Natural killer cell (primary cell): ENCODE results near the gene CCL13. TPM values are rescaled to one million over a fixed set of nuclear protein-coding genes. Genes with fewer than 3 reads are reported as not detected.

Source experiments
- ATAC-seq, 3 donors: fragments of 150-1000 bp in 2 of 3; fragments of 200-7000 bp in 1 of 3; cut with Tn5 transposase; 1 replicate in 1 of 3; 2 replicates in 2 of 3; pipeline ENCODE4 v1.10.0; 2021; ENCODE audit warnings: mild to moderate bottlenecking in 2 of 3, moderate library complexity in 2 of 3
- DNase-seq, 2 donors: peaks; one replicate each; pipeline versions ENCODE4 v3.0.0 to v3.0.0-alpha.2; 2013 to 2021; ENCODE audit warnings: mixed read lengths in 1 of 2
- H3K27ac ChIP-seq: one replicate; pipeline ENCODE4 v1.5.1; 2013; ENCODE audit warnings: mild to moderate bottlenecking, low read length
- H3K27me3 ChIP-seq: one replicate; pipeline ENCODE4 v1.6.1; 2013; ENCODE audit warnings: low read length; ENCODE audit not compliant: control insufficient read depth, insufficient read depth
- H3K36me3 ChIP-seq: one replicate; pipeline ENCODE4 v1.6.1; 2013; ENCODE audit warnings: low read length; ENCODE audit not compliant: control insufficient read depth, insufficient read depth
- H3K4me1 ChIP-seq: one replicate; pipeline ENCODE4 v1.6.1; 2013; ENCODE audit warnings: low read length; ENCODE audit not compliant: control insufficient read depth, insufficient read depth
- H3K4me3 ChIP-seq: one replicate; pipeline ENCODE4 v1.5.1; 2013; ENCODE audit warnings: low read length
- H3K9me3 ChIP-seq: one replicate; pipeline ENCODE4 v1.6.1; 2013; ENCODE audit warnings: low read length; ENCODE audit not compliant: control insufficient read depth, insufficient read depth
- H3K27ac Mint-ChIP-seq, 2 donors: one replicate each; pipeline ENCODE4 v1.8.0; 2022; ENCODE audit warnings: mild to moderate bottlenecking in 2 of 2, mixed read lengths in 2 of 2, moderate library complexity in 1 of 2
- H3K27me3 Mint-ChIP-seq, 2 donors: one replicate each; pipeline ENCODE4 v1.8.0; 2022; ENCODE audit warnings: low read depth in 2 of 2, mixed read lengths in 2 of 2
- H3K36me3 Mint-ChIP-seq: one replicate; pipeline ENCODE4 v1.8.0; 2022; ENCODE audit warnings: mixed read lengths
- H3K4me1 Mint-ChIP-seq, 2 donors: one replicate each; pipeline ENCODE4 v1.8.0; 2022; ENCODE audit warnings: mixed read lengths in 2 of 2
- H3K4me3 Mint-ChIP-seq: one replicate; pipeline ENCODE4 v1.8.0; 2022; ENCODE audit warnings: mild to moderate bottlenecking, moderate library complexity, mixed read lengths
- H3K9me3 Mint-ChIP-seq, 2 donors: one replicate each; pipeline ENCODE4 v1.8.0; 2022; ENCODE audit warnings: mixed read lengths in 2 of 2
- WGBS: methylation state at CpG from one replicate; pipeline ENCODE4 v1.1.7; 2013; ENCODE audit warnings: missing lambda C conversion rate; ENCODE audit not compliant: insufficient coverage; 5-methylcytosine and 5-hydroxymethylcytosine counted together
- intact Hi-C: fragments of 100-400 bp; cut with micrococcal nuclease; formaldehyde crosslinking; loops from one replicate; pipeline ENCODE4 v1.14.2; 2022
- total RNA-seq, 4 donors: library from RNA; stranded (reverse); fragments of 120-200 nt in 1 of 4; gene quantifications; one replicate each; pipeline versions ENCODE4 v1.2.3 to v1.2.4, GENCODE V29; 2013 to 2022
- TF ChIP-seq, protein P1 (sequence below): fragments of 200-600 bp; IDR thresholded peaks from one replicate; pipeline ENCODE4 v1.8.0; 2022; ENCODE audit warnings: antibody characterized with exemption

The CCL13 gene
- total RNA-seq, 3 donors from 2014 or later (not counting 1 experiment from before 2014, with no cell fraction given): not detected

DNA sequence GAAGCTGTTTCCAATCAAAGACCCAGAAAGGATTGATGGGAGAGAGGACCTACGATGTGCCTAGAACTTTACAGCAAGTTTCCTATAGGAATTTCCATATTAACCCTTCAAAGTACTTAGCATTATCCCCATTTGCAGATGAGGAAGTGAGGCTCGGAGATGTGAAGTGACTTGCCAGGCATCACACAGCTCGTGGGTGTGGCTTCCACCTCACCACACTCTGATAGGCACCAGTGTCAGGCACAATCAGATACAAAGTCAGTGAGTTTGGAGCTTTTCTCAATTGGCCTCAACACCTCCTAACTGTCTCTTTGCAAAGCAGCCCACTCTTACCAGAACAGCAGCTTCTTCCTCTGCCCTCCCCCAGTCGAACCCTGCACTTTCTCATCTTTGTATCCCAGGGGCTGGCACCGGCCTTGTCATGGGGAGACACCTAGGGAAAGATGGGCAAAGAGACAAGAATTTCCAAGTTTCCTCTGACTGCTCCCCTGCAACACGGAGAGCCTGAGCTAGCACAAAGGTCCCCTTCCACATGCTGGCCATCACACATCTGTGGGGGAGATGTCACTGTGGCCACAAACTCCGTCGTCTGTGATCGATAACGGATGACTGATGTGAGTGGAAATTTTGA is 44.1 kb downstream of the CCL13 start:
- Mint-ChIP-seq H3K4me3 (no peak overlapping the region), H3K4me1 (no peaks in the 10 kb centered on the region), H3K27me3 (peaks cover 0 to 13% of the 10 kb centered on the region in 2 donors), H3K36me3 (no peaks in the 10 kb centered on the region), H3K9me3 (no peaks in the 10 kb centered on the region), H3K27ac (no peak overlapping the region)
- Histone ChIP-seq H3K4me1 (peaks cover 2% of the 10 kb centered on the region), H3K36me3 (no peaks in the 10 kb centered on the region), H3K4me3 (no peak overlapping the region), H3K27me3 (no peaks in the 10 kb centered on the region), H3K27ac (no peak overlapping the region), H3K9me3 (no peaks in the 10 kb centered on the region)
- ATAC-seq: no peak
- intact Hi-C loops: no loop called here
- 79% methylated on average over 10 of the region's 10 CpGs for WGBS
- no peak for DNase-seq
- TF ChIP-seq, protein P1, sequence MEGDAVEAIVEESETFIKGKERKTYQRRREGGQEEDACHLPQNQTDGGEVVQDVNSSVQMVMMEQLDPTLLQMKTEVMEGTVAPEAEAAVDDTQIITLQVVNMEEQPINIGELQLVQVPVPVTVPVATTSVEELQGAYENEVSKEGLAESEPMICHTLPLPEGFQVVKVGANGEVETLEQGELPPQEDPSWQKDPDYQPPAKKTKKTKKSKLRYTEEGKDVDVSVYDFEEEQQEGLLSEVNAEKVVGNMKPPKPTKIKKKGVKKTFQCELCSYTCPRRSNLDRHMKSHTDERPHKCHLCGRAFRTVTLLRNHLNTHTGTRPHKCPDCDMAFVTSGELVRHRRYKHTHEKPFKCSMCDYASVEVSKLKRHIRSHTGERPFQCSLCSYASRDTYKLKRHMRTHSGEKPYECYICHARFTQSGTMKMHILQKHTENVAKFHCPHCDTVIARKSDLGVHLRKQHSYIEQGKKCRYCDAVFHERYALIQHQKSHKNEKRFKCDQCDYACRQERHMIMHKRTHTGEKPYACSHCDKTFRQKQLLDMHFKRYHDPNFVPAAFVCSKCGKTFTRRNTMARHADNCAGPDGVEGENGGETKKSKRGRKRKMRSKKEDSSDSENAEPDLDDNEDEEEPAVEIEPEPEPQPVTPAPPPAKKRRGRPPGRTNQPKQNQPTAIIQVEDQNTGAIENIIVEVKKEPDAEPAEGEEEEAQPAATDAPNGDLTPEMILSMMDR: no peak

DNA sequence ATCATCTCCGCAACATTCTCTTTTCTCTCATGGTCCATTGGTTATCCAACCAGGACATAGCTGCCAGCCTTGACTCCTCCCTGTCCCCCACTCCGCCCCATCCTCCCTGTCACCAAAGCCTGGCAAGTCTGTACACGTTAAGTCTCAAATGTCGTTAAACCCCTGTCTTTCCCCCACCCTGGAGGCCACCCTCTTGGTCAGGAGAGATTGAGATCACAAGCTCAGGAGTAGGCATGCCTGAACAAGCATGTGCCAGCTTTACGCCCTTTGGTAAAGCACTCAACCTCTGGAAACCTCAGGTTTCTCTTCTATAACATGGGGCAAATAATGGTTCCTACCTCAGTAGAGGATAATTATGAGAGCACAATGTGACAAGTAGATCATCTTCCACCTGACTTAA is 44.9 kb downstream of the CCL13 start:
- H3K36me3 ChIP-seq: no peaks in the 10 kb centered on the region
- no peak for ATAC-seq
- H3K4me1 ChIP-seq: peaks cover 2% of the 10 kb centered on the region
- intact Hi-C loops: no loop called here
- H3K27me3 ChIP-seq: no peaks in the 10 kb centered on the region
- H3K9me3 ChIP-seq: no peaks in the 10 kb centered on the region
- H3K4me3 ChIP-seq: no peak overlapping the region
- Mint-ChIP-seq H3K4me1 (no peaks in the 10 kb centered on the region), H3K27ac (no peak overlapping the region), H3K4me3 (no peak overlapping the region), H3K27me3 (peaks cover 0 to 13% of the 10 kb centered on the region in 2 donors), H3K36me3 (no peaks in the 10 kb centered on the region), H3K9me3 (no peaks in the 10 kb centered on the region)
- WGBS: 93% methylated on average over 5 of the region's 5 CpGs
- DNase-seq: no peak
- H3K27ac ChIP-seq: no peak overlapping the region
- TF ChIP-seq, protein P1: no peak

DNA sequence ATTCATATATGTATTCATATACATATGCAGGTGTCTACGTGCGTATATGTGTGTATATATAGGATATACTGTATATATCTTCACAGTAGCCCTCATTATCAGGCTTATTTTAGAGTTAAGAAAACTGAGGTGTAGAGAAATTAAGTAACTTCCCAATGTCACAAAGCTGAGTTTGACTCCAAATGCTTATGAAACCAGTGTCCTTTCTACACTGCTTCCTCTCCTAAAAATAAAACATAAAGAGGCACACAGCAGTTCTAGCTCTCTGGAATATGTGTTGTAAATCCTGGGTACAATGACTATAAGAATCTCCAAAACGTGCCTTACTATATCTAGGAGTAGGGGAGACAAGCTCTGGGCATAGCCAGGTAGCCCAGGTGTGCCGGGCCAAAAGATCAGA is 46.7 kb downstream of the CCL13 start:
- intact Hi-C loops: no loop called here
- TF ChIP-seq, protein P1: no peak
- Histone ChIP-seq H3K36me3 (no peaks in the 10 kb centered on the region), H3K27me3 (no peaks in the 10 kb centered on the region), H3K9me3 (no peaks in the 10 kb centered on the region), H3K4me3 (no peak overlapping the region), H3K27ac (no peak overlapping the region), H3K4me1 (peaks cover 2% of the 10 kb centered on the region)
- WGBS: 88% methylated on average over 1 of the region's 4 CpGs
- ATAC-seq (no peak), DNase-seq (no peak)
- H3K27me3 Mint-ChIP-seq: peaks cover 3 to 6% of the 10 kb centered on the region in 2 donors
- no peak overlapping the region for H3K4me3 Mint-ChIP-seq
- no peaks in the 10 kb centered on the region for H3K4me1 Mint-ChIP-seq
- no peaks in the 10 kb centered on the region for H3K36me3 Mint-ChIP-seq
- no peaks in the 10 kb centered on the region for H3K9me3 Mint-ChIP-seq
- H3K27ac Mint-ChIP-seq: no peak overlapping the region

DNA sequence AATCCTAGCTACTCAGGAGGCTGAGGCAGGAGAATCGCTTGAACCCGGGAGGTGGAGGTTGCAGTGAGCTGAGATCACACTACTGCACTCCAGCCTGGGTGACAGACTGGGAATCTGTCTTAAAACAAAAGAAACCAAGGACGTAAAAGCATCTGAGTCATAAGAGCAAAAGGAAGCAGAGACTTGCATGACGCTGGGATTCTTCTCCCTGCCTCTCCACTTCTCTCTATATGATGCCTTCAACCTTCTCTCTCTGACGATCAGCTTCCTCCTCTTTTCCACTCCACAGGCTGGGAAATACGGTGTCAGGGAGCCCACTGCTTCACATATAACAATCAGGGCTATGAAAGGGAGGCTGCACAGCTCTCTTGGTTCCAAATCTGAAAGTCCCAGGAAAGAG is 49.9 kb downstream of the CCL13 start:
- TF ChIP-seq, protein P1: no peak
- Histone ChIP-seq H3K9me3 (no peaks in the 10 kb centered on the region), H3K27me3 (no peaks in the 10 kb centered on the region), H3K36me3 (no peaks in the 10 kb centered on the region), H3K4me3 (no peak overlapping the region), H3K4me1 (no peaks in the 10 kb centered on the region), H3K27ac (no peak overlapping the region)
- H3K9me3 Mint-ChIP-seq: no peaks in the 10 kb centered on the region
- no peak overlapping the region for H3K4me3 Mint-ChIP-seq
- WGBS: 78% methylated on average over 6 of the region's 6 CpGs
- no peaks in the 10 kb centered on the region for H3K36me3 Mint-ChIP-seq
- no peak overlapping the region for H3K27ac Mint-ChIP-seq
- H3K4me1 Mint-ChIP-seq: no peaks in the 10 kb centered on the region
- ATAC-seq: no peak
- H3K27me3 Mint-ChIP-seq: peaks cover 20 to 33% of the 10 kb centered on the region in 2 donors
- intact Hi-C loops: no loop called here
- DNase-seq: no peak
